Stromal cell of bone marrow (primary cell): ENCODE data around the gene PDE8B.

Source experiments
- DNase-seq: peaks from one replicate; pipeline ENCODE4 v3.0.0-alpha.2; 2012; ENCODE audit warnings: low read depth

Gene PDE8B

DNA sequence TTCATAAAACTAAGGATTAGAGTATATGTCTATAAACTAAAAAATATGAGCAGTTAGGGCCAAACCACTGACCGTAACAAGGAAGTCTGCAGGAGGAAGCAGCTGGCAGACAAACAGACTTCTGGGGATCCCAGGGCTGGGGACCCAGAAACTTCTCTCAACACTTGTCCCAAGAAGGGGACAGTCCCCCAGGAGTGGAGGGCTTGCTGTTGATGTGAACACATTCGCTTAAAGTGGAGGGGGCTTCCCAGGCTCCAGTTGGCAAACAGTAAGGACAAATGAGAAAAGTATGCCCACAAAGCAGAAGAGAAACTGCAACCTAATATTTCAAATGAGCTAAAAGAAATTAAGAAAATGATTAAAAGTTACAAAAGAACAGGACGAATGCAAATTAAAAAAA is 83.7 kb downstream of the PDE8B start:
- no peak for DNase-seq

DNA sequence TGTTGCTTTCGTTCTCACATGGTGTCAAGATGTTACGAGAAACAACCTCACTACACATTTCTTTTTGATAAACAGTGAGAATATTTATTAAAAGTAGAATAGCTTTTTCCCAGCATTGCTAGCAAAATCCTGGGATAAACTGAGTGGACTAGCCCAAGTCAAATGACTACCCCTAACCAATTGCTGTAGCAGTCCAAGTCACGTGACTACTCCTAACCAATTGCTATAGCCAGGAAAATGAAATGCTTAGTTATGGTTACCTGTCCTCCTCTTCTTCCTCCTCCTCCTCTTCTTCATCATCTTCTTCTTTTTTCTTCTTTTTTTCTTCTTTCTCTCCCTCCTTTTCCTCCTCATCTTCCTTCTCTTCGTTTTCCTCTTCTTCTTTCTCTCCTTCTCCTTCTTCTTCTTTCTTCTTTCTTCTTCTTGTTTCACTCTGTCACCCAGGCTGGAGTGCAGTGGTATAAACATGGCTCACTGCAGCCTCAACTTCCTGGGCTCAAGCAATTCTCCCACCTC is 85.4 kb downstream of the PDE8B start:
- DNase-seq, result no peak

DNA sequence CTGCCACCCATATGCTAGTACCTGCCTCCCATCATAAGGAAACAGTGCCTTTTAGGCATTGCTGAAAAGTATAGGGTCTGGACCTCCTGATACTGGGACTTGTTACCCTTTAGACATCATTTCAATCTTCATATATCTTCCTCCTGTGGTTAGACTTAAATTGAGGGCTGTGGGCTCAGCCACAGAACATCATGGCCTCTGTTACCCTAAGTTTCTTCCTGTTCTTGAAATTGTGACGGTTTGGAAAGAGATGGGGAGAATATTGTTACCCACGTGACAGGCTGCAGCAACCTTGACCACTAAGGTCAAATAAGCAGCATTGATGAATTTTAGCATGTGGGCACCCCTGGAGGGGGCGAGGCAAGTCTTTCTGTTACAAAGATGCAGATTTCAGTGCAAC is 87.7 kb downstream of the PDE8B start:
- no peak for DNase-seq

DNA sequence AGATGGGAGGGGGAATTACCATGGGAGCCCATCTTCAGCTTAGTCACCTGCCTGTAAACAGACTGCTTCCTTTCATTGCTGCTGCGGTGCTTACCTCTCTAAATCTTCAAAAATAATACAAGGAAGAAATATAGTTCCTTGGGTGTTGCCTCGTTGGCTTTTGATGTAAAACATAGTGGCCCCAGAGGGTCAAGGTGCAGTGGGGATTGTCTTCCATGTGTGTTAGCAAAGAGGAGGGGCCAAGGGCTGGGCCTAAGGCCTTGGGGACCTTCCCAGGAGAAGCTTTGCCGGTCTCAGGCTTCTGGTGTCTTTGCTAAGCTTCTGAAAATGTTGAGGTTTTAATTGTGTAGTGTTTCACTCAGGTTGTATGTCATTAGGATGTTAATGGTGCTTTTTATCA is 90.0 kb downstream of the PDE8B start:
- no peak for DNase-seq

DNA sequence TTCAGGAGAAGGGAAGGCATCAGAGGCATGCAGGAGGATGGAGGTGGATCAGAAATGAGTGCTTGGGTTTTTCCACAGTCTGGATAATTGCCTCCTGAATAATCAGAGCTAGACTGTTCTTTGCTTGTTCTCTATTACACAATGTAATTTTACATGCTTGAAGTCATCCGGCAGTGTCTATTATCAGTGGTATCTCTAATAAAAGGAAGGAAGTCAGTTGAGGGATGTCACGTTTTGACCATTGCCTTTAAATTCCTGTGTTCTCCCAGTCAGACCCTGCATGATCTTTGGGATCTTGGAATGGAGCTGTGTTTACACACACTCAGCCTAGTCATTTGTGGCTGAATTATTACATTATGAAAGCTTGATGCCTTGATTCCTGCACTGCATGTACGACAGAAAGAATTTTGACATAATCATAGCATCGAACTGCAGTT is 91.0 kb downstream of the PDE8B start:
- DNase-seq, result no peak

DNA sequence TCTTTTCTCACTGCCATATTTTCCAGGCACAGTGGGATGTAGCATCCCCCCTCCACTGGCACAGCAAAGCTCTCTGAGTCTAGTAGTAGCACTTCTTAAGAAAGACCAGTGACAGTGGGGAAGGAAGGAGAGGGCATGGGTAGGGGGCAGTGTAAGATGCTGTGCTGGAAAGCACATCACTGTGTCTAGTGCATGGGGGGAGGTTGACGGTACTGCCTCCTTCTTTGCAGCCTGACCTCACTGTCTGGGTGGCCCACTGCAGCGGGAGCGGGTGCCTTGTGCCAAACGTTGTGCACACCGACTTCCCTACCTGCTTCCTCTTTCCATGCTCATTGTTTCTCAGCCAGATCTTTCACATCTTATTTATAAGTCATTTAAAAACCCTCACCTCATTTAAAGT is 91.8 kb downstream of the PDE8B start:
- no peak for DNase-seq

DNA sequence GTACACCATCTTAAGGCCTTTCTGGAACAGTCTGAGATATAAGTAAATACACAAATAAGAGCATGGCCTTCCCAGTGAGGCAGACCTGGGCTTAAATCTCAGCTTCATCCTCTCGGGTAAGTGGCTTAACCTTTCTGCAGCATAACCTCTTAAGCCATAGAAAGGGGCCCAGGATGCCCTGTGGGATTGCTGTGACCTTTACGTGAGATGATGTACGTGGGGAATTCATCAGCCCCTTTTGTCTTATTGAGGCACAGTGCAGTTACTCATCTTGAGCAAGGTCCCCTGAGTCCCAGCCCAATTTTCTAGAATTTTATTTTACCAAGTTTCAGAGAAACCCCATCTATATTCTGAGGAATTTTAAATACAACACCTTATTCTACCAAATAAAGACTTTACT is 92.2 kb downstream of the PDE8B start:
- DNase-seq, result no peak

DNA sequence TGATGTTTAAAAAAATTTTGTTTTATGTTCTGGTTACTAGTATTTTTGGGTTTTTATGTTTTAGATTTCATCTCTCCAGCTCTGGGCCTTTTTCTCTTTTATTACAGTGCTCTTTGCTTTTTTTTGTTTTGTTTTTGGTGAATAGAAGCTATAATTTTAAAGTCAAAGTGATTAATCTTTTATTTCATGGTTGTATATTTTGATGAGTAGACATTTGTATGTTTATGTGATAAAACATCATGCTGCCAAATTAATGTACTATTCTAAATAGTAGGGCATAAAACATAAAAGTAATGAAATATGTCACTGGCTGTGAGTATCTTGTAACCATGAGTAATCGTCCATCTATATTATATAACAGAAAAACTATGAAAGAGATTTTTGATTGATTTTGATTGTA is 93.9 kb downstream of the PDE8B start:
- DNase-seq, result no peak

DNA sequence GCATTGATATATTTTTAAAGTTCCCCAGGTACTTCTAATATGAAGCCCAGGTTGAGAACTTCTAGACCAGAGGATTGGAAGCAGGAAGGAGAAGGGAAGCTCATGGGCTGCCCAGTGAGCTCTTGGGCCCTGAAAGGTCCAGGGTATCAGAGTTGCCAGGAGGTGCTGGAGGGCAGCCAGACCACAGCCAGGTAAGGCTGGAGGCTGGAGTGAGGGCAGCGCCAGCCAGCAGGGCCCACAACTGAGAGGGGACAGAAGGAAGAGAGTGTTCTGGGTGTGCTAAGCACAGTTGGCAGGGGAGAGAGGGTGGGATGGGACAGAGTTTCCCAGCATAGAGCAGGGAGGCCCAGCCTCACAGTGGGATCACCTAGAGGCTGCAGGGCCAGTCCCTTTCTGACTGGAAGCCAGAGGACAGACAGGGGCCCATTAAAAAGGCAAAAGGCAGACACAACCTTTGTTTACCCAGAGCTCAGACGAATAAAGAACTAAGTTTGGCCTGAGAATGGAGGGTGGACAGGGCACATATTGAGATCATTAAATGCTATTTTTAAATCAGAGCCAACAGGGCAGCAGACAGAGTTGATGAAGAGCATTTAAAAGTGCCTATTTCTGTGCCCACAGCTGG is 94.9 kb downstream of the PDE8B start:
- no peak for DNase-seq

DNA sequence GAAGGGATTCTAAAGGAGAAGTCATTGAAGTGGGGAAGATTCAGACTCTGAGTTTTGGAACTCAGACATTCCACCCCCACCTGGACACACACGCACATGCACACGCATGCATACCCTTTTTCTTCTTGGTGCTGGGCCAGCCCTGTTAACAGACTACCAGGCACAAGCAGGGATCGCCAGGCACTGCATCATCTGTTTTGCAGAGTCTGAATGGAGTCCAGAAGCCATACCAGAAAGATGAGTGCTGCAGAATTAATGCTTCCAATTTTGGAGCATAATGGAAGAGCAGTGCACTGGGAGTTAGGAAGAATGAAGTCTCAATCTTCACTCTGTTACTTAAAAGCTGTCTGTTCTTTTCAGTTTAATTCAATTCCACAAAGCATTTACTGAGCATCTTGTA is 95.5 kb downstream of the PDE8B start:
- peak; percentile 45 for DNase-seq

DNA sequence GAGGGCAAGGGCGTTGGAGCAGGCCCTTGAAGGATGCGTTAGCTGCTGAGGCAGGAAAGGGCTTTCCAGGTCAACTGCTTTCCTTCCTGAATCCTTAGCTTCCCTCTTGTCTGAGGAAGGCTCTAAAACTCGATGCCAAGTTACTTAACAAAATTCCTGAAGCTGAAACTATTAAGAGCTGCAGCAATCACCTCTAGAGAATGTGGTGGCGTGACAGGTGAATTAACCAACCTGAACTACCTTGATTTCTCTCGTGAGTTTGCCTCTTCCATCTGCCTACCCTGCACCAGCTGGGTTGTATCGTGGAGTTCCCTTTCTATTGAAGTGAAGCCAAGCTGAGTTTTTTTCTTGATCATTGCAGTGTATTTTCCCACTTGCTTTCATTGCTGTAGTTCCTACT is 96.1 kb downstream of the PDE8B start:
- DNase-seq, result no peak

DNA sequence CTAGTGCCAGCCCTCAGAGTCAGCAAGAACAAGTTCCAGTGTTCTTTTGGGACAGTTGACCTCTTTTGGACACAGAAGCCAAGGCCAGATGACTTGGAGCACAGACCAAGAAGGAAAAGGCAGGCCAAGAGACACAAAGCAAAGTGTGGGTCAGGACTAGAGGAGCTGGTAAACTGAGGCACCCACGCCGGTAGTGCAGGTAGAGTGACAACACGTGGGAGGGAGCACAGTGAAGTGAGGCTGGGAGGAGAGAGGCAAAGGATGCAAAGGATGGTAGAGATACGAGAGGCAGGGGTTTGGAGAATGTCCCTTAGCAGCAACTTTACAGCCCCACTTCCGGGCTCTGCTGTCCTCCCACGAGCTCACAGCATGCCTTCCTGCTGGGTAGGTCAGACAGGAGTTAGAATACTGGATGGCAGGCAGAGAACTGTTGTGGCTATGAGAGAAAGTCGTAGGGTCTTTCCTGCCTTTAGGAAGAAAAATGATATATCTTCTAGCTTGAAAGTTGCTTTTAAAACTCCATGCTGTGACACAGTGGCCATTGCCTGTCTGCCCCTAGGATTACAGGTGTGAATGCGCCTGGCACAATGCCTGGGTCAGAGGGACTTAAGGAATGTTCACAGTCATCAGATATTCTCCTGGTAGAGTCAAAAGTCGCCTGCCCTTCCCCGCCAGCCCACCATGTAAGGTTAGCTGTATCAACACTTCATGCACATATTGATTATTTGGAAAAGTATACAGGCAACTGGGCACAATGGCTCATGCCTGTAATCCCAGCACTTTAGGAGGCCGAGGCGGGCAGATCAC is 97.9 kb downstream of the PDE8B start:
- no peak for DNase-seq

DNA sequence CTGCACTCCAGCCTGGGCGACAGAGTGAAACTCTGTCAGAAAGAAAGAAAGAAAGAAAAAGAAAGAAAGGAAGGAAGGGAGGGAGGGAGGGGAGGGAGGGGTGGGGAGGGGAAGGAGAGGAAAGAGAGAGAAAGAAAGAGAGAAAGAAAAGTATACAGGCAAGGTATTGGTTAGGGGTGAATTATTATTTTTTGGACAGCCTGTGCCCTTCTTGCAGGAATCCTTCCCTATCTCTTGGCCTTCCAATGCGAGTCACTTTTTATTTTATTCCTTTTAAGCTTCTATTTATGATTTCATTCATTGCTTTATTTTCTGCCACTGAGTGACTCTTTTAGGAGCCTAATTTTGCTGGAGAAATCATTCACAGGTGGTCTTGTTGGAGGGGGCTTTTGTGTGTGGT is 98.7 kb downstream of the PDE8B start:
- no peak for DNase-seq

DNA sequence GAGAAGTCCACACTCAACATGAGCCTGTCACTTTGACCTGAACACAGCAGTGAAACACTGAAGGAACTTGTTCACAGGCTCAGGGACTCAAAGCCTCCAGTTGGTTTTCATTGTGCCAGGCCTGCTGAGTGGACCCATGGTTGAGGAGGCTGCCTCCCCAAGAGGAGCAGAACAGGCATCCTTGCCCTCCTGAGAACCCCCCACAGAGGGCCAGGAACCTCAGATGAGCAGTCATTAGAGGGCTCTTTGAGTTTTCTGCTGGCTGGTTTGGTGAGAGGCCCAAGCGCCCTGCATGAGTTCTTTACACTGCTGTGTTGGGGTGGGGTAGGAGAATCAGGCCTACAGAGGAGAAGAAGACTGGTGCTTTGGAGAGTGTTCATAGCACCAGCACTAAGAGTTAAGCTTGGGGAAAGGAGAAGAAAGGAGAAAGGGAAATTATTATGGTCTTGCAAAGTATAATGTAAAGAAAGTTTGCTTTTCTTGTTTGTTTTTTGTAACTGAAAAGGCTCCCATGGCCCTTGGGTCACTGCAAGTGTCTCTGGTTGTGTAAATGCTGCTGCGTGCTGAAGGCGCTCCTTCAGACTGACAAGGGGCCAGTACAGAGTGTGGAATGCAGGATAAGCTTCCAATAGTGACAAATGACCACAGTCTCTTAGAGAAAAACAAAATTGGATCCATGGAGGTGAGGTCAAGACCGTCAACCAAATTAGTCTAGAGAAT is 100.2 kb downstream of the PDE8B start:
- no peak for DNase-seq

DNA sequence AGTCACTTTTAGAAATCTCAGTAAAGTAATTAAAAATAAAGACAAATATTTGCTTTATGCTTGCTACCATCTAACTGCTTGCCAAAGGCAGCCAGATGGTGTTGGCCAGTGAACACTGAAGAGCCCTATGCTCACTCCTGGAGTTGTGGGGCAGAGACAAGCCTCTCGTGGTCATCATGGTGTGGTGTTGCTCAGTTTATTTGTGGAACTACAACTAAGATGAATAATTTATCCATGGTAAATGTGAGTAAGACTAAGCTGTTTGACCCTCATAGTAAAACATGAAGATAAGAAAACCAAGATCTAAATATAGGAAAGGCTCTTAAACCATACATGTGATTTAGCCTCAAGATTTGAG is 100.7 kb downstream of the PDE8B start:
- DNase-seq, result no peak

DNA sequence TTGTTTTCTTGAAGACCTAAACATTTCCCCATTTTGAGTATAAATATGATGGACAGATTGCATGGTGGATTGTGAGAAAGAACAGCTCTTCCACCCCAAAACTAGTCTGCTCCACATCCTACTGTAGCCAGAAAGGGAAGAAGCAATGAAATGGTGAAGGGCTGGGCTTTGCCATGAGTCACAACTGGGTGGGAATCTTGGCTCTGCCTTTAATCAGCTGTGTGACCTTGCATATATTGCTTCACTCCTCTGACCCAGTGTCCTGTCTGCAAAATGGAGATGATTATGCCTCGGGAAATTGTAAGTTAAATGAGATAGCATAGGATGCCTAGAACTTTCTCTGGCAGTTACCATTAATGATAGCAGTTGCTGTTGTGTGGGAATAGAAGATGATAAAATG is 101.9 kb downstream of the PDE8B start:
- peak; percentile 43 for DNase-seq

DNA sequence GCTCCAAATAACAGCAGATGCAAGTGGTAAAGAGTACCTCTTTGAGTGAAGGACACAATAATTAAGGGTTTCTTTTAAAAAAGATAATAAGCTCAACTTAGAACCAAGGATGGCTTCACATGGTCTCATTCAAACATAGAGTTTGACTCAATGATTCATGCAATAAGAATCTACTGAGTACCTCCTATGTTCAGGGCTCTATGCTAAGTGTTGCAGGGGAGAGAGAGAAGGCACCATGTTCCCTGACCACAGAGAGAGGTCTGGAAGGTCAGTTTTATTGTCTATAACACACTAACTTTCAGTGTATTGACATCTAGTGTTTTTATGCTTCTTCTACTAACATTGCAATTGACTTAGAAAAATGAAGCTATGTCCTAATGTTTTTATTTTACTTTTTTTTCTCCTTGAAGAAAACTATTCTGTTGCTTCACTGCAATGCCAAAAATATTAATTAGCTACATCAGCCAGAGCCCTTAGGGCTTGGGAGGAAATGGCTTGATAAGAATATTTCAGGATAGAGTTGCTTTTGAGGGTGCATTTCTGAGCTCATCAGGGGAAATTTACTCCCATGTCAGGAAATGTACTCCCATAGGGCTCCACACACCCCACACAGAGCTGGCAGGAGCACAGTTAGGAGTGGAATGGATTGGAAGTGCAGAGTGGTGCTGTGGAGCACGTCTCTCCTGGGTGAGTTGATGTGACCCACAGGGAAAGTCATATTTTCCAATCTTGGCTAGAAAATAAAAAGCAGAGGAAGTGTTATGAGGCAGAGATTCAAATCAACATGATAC is 106.6 kb downstream of the PDE8B start:
- no peak for DNase-seq

DNA sequence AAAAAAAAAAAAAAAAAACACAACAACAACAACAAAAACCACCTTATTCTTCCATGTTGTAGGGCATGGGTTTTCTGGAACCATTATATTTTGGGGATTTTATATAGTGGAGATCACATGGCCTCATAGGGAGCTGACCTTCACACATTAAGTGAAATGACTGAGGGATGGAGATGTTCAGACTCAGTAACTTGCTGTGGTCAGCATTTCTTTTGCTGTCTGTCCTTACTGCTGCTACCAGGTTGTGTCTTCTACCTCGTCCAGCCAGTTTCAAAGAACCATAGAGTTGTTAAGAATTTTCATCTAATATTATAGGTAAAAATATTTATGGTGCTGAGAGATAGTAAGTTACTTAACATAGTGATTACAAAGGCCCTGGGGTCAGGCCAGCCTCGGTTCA is 107.6 kb downstream of the PDE8B start:
- DNase-seq, result no peak

DNA sequence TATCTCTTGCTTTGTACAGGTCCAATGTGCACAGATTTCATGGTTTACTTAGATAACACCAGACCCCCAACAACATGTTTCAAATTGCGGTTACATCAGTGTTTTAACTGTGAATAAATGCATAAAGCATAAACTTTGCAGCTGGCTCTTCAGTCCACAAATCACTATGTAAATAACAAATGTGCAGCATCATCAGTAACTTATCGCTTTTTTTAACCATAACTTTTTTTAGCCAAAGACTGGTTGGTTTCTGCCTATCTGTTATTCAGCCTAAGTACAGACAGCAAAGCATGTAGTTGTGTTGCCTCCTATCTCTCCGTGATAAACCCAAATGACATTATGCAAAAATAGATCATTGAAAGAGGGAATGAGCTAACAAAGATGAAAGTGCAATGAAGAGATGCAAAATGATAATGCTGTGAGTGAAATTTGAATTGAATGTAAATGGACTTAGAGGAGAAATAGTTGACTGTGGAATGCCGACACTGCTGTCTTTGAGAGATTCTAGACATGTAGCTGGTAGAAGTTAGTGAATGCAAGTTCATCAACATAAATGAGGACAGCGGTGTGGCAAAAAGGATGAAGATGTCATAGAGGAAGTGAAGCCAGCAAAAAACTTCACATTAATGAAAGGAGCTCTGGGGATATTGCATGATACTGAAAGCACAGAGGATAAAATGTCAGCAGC is 108.8 kb downstream of the PDE8B start:
- no peak for DNase-seq

DNA sequence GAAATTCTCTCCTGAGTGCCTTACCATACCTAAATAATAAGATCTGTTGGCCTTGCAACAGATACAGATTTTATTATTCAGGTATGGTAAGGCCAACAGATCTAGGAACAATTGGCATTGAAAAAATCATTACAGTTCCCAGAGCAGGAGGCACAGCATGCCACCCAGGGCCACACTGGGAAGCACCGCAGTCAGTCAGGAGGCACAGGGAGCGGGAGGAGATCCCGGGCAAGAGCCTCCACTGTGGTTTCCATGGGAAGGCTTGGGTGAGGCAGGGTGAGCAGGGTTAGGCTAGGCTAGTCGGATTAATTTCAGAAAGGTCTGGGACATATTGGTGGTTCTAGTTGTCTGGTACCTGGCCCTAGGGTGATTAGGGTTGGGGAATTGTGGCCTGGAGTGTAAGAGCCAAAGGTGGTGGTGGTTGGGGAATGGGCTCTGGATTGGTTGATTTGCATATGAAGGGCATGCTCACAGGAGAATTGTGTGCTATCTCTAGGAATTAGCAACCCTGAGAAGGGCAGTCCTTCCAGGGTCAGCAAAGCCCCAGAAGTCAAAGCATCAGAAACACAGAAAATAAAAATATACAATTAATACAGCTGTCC is 111.4 kb downstream of the PDE8B start:
- DNase-seq, result no peak

DNA sequence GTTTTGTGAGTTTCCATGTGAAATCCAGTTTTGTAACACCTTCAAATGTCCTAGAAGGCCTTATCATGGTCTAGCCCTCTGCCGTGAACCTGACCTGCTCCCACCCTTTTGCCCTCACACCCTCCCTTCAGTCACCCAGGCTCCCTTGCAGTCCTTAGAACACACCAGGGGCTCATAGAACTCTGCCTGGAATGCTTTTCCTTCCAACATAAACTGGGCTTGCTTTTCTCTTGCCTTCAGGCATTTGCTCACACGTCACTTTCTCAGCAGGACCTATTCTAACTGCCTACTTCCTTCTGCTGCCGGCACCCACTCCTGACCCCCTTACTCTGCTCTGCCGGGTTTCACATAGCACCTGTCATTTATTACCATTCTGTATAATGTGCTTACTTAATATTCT is 111.9 kb downstream of the PDE8B start:
- DNase-seq, result no peak
